Right lobe of liver (tissue), 4 donors: Measurements from ENCODE around the gene SLC33A1.

Source experiments
- POLR2A ChIP-seq: fragments of 450-650 bp; IDR thresholded peaks from one replicate; pipeline ENCODE4 v1.6.1; 2017; ENCODE audit warnings: antibody characterized with exemption, mild to moderate bottlenecking
- TF ChIP-seq, protein P1 (sequence below), 4 donors: fragments of 200-600 bp in 3 of 4; fragments of 450-650 bp in 1 of 4; IDR thresholded peaks; one replicate each; pipeline versions ENCODE4 v1.5.1 to v1.8.0; 2016 to 2022; ENCODE audit warnings: antibody characterized with exemption in 4 of 4, mild to moderate bottlenecking in 2 of 4
- donor health status: DM: no; HTN: no; CAD: no.
- donor health status: DM: no; HTN: no; CAD: no.
- donor health status: DM: no; HTN: yes; CAD: no.

DNA sequence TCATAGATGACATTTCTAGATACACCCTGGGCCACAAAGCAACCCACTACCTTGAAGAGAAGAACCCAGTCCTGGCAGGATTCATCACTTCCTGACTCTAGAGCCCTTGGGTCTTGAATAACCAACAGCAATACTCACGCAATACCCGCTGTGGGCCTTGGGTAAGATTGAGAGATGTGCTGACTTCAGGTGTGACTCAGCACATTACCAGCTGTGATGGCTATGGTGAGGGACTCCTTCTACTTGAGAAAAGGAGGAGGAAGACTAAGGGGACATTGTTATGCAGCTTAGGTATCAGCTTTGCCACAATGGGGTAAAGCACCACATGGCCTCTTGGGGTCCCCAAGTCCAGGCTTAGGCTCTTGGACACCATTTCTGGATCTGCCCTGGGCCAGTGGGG, 63.0 kb downstream of the SLC33A1 start:
- no peak for TF ChIP-seq POLR2A
- TF ChIP-seq, protein P1, sequence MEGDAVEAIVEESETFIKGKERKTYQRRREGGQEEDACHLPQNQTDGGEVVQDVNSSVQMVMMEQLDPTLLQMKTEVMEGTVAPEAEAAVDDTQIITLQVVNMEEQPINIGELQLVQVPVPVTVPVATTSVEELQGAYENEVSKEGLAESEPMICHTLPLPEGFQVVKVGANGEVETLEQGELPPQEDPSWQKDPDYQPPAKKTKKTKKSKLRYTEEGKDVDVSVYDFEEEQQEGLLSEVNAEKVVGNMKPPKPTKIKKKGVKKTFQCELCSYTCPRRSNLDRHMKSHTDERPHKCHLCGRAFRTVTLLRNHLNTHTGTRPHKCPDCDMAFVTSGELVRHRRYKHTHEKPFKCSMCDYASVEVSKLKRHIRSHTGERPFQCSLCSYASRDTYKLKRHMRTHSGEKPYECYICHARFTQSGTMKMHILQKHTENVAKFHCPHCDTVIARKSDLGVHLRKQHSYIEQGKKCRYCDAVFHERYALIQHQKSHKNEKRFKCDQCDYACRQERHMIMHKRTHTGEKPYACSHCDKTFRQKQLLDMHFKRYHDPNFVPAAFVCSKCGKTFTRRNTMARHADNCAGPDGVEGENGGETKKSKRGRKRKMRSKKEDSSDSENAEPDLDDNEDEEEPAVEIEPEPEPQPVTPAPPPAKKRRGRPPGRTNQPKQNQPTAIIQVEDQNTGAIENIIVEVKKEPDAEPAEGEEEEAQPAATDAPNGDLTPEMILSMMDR (IDR thresholded peaks at IDR 0.05): no peak
